ENCODE data around the gene UNC79.

GRCh38 chr14:93716746-93717667, 286.3 kb downstream of the UNC79 start:
- TF ChIP-seq POLR2AphosphoS5 (IDR thresholded peaks at IDR 0.05) (no peak), CTCF (IDR thresholded peaks at IDR 0.05) (no peak), POLR2A (IDR thresholded peaks at IDR 0.05) (no peak), EP300 (IDR thresholded peaks at IDR 0.05) (no peak)
